SU-DHL-6 (cell line): Measurements from ENCODE around the gene BBX.

Experiments used
- H2AFZ ChIP-seq: fragments of 200-600 bp; sonication (generic); 2 replicates; pipeline ENCODE4 v1.6.1; 2014; ENCODE audit warnings: low read depth, mild to moderate bottlenecking, moderate library complexity, mixed read lengths, antibody characterized with exemption, low read length; ENCODE audit not compliant: severe bottlenecking
- H3F3A ChIP-seq: fragments of 200-600 bp; shearing (Covaris generic); 2 replicates; pipeline ENCODE4 v1.6.0; 2016; ENCODE audit warnings: antibody characterized with exemption, mild to moderate bottlenecking; ENCODE audit not compliant: insufficient read depth
- H3K27ac ChIP-seq: fragments of 200-600 bp; sonication (generic); 2 replicates; pipeline ENCODE4 v1.5.1; 2016; ENCODE audit warnings: low read depth, mild to moderate bottlenecking, low read length, moderate library complexity, mixed read lengths
- H3K27me3 ChIP-seq: fragments of 200-600 bp; sonication (generic), shearing (Covaris generic); 2 replicates; pipeline ENCODE4 v1.6.0; 2014; ENCODE audit warnings: mild to moderate bottlenecking, low read length
- H3K36me3 ChIP-seq: fragments of 200-600 bp; sonication (generic); 2 replicates; pipeline ENCODE4 v1.6.1; 2014; ENCODE audit warnings: mild to moderate bottlenecking, low read length, mixed read lengths
- H3K4me2 ChIP-seq: fragments of 300-600, 200-600 bp; shearing (Covaris generic), sonication (generic); 2 replicates; pipeline ENCODE4 v1.6.0; 2014; ENCODE audit warnings: low read length, low read depth, mild to moderate bottlenecking; ENCODE audit not compliant: poor library complexity, severe bottlenecking
- H3K4me3 ChIP-seq: fragments of 200-600 bp; sonication (generic); 2 replicates; pipeline ENCODE4 v1.5.1; 2014; ENCODE audit warnings: antibody characterized with exemption, low read length, mild to moderate bottlenecking, mixed read lengths; ENCODE audit not compliant: insufficient read depth, poor library complexity, severe bottlenecking
- H3K79me2 ChIP-seq: fragments of 200-600 bp; sonication (generic); 2 replicates; pipeline ENCODE4 v1.6.1; 2014; ENCODE audit warnings: mild to moderate bottlenecking, low read length, moderate library complexity; ENCODE audit not compliant: insufficient read depth
- H3K9ac ChIP-seq: fragments of 200-600 bp; sonication (generic); 2 replicates; pipeline ENCODE4 v1.7.0; 2014; ENCODE audit warnings: mild to moderate bottlenecking, low read length
- H3K9me2 ChIP-seq: fragments of 200-600 bp; sonication (generic); replicated peaks from 2 replicates; pipeline ENCODE4 v1.6.1; 2014; ENCODE audit warnings: low read length; ENCODE audit not compliant: insufficient read depth
- H3K9me3 ChIP-seq: fragments of 200-600 bp; sonication (generic); 2 replicates; pipeline ENCODE4 v1.6.1; 2014; ENCODE audit warnings: low read length, mixed read lengths; ENCODE audit not compliant: insufficient read depth
- H4K20me1 ChIP-seq: fragments of 200-600 bp; sonication (generic); 2 replicates; pipeline ENCODE4 v1.6.1; 2014; ENCODE audit warnings: low read depth, mild to moderate bottlenecking, antibody characterized with exemption, low read length, moderate library complexity, mixed read lengths
- EZH2phosphoT487 ChIP-seq: fragments of 200-600 bp; sonication (generic), shearing (Covaris generic); conservative IDR thresholded peaks from 2 replicates; pipeline ENCODE4 v1.6.1; 2018; ENCODE audit warnings: mild to moderate bottlenecking, antibody characterized with exemption, low read length, moderate library complexity, mixed read lengths
- TF ChIP-seq, protein P1 (sequence below): fragments of 200-600 bp; sonication (generic); IDR thresholded peaks from one replicate; pipeline ENCODE4 v1.5.1; 2017; ENCODE audit warnings: antibody characterized with exemption, mild to moderate bottlenecking, low read length, moderate library complexity; ENCODE audit not compliant: insufficient read depth, poor library complexity, severe bottlenecking

The BBX gene

DNA sequence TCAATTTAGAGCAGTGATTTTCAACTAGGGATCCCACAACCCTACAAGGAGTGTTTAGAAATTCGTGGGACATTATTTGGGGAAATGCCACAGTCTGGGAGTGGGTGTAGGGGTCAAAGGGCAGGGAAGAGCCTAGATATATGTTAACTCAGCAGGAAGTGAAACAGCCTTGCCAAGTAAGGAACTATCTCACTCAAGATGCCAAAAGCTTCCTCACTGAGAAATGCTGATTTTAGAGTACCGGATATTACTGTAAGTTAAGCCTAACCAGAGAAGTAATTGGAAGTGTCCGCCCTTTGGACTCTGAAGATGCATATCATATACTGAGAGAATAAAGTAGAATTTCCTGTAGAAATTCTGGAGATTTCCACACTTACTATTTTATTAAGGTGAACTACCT, 158.6 kb downstream of the BBX start:
- TF ChIP-seq EZH2phosphoT487 = no peak
- TF ChIP-seq, protein P1, sequence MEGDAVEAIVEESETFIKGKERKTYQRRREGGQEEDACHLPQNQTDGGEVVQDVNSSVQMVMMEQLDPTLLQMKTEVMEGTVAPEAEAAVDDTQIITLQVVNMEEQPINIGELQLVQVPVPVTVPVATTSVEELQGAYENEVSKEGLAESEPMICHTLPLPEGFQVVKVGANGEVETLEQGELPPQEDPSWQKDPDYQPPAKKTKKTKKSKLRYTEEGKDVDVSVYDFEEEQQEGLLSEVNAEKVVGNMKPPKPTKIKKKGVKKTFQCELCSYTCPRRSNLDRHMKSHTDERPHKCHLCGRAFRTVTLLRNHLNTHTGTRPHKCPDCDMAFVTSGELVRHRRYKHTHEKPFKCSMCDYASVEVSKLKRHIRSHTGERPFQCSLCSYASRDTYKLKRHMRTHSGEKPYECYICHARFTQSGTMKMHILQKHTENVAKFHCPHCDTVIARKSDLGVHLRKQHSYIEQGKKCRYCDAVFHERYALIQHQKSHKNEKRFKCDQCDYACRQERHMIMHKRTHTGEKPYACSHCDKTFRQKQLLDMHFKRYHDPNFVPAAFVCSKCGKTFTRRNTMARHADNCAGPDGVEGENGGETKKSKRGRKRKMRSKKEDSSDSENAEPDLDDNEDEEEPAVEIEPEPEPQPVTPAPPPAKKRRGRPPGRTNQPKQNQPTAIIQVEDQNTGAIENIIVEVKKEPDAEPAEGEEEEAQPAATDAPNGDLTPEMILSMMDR = no peak
- Histone ChIP-seq H3K9me3 (no peaks in the 10 kb centered on the region), H2AFZ (no peak overlapping the region), H3K36me3 (no peaks in the 10 kb centered on the region), H3K4me2 (no peak overlapping the region), H3K9me2 (no peaks in the 10 kb centered on the region), H3K27me3 (no peaks in the 10 kb centered on the region), H4K20me1 (0 out of 2 replicates have a peak, but pooled peaks cover 11% of the 10 kb centered on the region), H3K79me2 (no peaks in the 10 kb centered on the region), H3K9ac (no peak overlapping the region), H3K4me3 (no peak overlapping the region), H3F3A (no peaks in the 10 kb centered on the region), H3K27ac (no peak overlapping the region)

DNA sequence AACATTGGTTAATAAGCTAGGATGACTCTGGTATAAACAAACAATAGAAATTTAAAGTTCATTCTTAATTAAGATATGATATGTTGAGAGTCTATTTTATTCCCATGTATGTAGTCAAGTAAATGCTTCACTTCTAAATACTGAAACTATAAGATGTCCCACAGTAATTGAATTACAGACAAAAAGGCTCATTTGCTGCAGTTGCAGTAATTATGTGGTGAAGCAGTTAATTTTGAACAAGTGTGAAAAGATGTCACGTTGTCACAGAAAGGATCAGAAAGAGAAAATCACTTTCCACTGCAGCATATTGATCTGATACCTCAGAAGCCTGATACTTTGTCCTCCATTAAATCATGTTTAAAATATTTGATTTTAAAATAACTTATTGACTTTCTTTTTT, 159.8 kb downstream of the BBX start:
- no peak overlapping the region for H2AFZ ChIP-seq
- no peak overlapping the region for H3K4me2 ChIP-seq
- no peaks in the 10 kb centered on the region for H3K27me3 ChIP-seq
- H3K36me3 ChIP-seq = no peaks in the 10 kb centered on the region
- H3K4me3 ChIP-seq = no peak overlapping the region
- H3K79me2 ChIP-seq = no peaks in the 10 kb centered on the region
- H4K20me1 ChIP-seq = 0 out of 2 replicates have a peak, but pooled peaks cover 4% of the 10 kb centered on the region
- H3K9me3 ChIP-seq = no peaks in the 10 kb centered on the region
- no peak overlapping the region for H3K9ac ChIP-seq
- no peaks in the 10 kb centered on the region for H3K9me2 ChIP-seq
- H3F3A ChIP-seq = no peaks in the 10 kb centered on the region
- H3K27ac ChIP-seq = no peak overlapping the region
- TF ChIP-seq, protein P1 = no peak
- TF ChIP-seq EZH2phosphoT487 = no peak

DNA sequence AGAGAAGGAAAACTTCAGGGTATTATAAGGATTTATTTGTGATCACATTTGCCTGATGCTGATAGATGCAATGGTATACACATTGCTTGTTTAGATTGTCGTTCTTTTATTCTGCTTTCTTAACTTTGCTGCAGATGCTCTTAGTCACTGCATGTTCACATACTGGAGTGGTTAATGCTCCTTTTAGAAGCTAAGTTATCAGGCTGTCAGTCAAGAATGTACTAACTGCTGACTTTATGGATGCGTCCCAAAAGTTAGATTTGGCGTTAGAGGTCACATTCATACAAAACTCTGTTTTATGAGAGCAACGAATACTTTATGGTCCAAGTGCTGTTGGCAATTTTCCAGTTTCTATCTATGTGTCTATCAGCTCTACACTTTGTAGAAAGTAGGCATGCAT, 160.7 kb downstream of the BBX start:
- H4K20me1 ChIP-seq = no peaks in the 10 kb centered on the region
- TF ChIP-seq EZH2phosphoT487 = no peak
- TF ChIP-seq, protein P1 = no peak
- no peaks in the 10 kb centered on the region for H3K9me3 ChIP-seq
- no peak overlapping the region for H3K4me2 ChIP-seq
- no peak overlapping the region for H2AFZ ChIP-seq
- no peaks in the 10 kb centered on the region for H3K79me2 ChIP-seq
- H3K9me2 ChIP-seq = no peaks in the 10 kb centered on the region
- H3K36me3 ChIP-seq = no peaks in the 10 kb centered on the region
- no peak overlapping the region for H3K27ac ChIP-seq
- no peak overlapping the region for H3K4me3 ChIP-seq
- H3F3A ChIP-seq = no peaks in the 10 kb centered on the region
- H3K27me3 ChIP-seq = no peaks in the 10 kb centered on the region
- H3K9ac ChIP-seq = no peak overlapping the region
